CD4-positive, alpha-beta T cell treated with Interleukin-6 for 4 hours (primary cell): ENCODE measurements around the gene KAT6B.

Source experiments
- DNase-seq: peaks from one replicate; pipeline ENCODE4 v3.0.0-alpha.2; 2020; ENCODE audit warnings: mixed read lengths

Gene KAT6B

GRCh38 chr10:74991435-74991834, 165.0 kb downstream of the KAT6B start:
- no peak for DNase-seq

GRCh38 chr10:74992068-74992467, 165.7 kb downstream of the KAT6B start:
- no peak for DNase-seq

DNA sequence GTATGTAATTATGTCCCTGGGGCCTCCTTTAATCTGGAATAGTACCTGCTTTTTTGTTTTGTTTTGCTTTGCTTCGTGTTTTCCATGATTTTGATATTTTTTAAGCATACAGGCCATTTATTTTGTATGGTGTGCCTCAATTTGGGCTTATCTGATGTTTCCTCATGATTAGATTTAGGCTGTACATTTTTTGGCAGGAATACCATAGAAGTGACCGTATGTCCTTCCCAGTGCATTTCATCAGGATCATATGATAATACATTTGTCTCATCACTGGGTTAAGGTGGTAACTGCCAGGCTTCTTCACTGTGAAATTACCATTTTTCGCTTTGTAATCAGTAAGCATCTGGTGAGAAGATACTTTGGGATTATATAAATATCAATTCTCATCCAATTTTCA, 167.2 kb downstream of the KAT6B start:
- no peak for DNase-seq

- no peak for DNase-seq
These were observed 168.5 kb downstream of the KAT6B start for GRCh38 chr10:74994854-74995253.

DNA sequence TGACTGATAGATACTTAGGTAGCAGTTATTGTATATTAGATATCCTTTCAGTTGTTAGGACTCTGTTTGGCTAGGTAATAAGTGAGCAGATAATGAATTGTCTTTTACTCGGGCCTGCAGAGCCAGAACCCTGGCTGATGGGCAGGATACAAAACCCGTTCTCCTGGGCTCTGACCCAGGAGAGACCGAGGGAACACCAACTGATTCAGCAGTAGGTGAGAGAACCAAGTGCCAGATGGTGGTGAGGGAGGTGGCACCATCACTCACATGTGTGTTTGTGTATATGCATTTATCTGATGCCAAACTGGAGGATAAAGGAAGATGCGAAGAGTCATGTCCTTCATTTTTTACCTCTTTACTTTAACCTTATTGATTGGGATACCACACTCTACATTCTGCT, 169.4 kb downstream of the KAT6B start:
- no peak for DNase-seq

DNA sequence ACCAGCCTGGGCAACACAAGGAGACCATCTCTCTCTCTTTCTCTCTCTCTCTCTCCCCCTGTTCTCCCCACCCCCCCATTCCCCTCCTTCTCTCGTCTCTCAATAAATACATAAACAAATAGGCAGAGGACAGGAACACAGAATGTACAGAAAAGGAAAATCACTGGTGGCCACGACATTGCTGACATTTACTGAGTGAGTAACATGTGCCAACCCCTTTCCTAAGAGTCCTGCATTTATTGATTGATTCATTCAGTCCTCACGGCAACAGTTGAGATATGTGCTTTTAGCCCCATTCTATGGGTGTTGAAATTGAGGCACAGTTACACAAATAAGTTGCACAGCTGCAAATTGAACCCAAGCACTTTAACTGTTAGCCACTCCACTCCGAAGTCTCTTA, 170.8 kb downstream of the KAT6B start:
- no peak for DNase-seq

DNA sequence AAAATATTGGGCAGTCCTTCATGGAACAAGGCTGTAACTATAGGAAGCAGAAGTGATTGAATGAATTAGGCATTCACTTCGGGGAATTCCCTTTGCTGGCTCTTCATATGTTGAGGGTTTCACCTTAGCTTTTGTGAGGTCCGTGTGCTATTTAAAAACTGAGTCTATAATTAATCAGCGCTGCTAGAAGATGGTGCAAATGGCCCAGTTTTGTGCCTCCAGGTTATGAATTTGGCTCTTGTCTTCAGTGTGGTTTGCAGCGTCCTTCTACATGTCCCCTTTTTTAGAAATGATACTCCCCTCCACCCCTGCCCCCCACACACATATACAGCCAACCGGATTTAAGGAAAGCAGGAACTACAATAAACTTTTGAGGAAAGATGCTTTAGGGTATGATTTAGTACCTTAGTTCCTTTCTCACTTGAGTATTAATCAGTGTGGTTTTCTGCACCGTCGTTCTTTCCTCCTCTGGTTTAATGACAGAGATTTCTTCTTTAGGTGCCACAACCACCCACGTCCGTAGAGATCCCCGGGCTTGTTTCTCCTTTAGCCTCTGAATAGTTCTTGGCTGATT, 174.4 kb downstream of the KAT6B start:
- DNase-seq, result no peak

DNA sequence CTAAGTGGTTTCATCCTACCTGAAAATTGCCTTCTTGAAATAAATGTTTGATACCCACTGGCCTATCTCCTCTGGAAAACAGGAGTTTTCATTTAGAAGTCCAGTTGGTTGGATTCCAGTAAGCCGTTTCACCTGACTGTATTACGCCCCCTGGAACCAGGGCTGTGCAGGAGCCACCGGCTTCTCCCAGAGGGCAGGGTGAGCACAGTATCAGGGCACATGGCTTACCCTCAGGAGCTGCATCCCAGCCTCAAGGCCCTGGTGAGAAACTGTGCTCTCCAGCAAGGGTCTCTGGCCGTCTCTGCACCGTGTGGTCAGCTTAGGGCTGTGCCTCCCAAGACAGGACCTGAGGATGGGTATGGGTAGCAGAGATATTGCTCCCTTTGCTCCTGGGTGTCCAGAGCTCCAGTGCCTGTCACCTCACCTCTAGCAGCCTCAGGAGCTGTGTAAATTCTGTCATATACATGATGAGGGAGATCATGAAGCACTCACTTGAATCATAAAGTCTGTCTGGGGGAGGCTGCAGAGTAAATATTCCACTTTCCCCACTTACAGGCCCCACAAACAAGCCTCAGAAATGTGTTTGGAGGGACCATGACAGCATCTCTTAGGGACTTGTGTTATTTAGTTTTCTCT, 175.4 kb downstream of the KAT6B start:
- no peak for DNase-seq

- no peak for DNase-seq
These were observed 175.9 kb downstream of the KAT6B start for GRCh38 chr10:75002351-75002725.

DNA sequence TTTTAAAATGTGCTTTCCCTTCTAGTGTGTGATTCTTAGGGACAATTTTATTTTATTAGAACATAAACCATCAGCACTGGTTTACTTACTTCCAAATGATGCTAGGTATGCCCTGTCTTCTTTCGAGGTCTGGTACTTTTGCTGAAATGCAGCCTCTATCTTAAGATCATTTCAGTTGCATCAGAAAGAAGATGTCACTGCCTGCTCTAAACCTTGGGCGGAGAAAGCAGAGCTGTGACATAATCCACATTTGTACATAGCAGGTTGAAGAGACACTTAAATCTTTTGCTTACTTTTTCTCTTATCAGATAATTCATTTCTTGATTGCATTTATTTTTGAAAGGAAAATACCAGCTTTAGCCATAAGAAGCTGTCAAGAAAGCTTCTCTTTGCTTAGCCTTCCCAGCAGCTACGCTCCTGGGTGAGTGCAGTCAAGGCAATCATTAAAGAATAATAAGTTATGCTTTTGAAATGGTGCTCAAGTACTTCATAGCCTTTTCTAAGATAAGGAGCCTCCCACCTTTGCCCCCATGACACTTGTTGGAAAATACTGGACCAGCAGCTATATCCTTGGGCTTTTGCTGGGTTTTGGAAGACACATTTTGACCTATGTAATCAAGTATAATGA, 176.7 kb downstream of the KAT6B start:
- DNase-seq, result no peak

- DNase-seq, result no peak
These were observed 177.5 kb downstream of the KAT6B start for GRCh38 chr10:75003891-75004290.

GRCh38 chr10:75007646-75008045, 181.2 kb downstream of the KAT6B start:
- DNase-seq, result no peak

DNA sequence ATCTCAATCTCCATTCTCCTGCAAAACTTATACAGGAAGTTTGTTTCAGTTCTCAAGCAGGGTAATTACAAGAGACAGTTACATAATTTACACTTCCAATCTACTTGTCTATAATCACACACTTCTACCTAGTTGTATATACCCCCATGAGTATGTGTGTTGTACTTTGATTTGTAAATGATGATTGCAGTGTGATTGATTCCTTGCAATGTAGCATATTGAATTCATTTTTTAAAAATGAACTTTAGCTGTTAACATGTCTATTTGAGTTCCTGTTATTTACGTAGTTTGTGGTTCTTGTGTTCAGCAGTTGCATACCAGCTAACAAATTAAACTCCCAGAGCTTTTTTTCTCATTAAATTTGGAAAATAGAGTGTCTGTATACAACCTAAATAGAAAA, 182.6 kb downstream of the KAT6B start:
- DNase-seq, result no peak

- no peak for DNase-seq
These were observed 183.0 kb downstream of the KAT6B start for GRCh38 chr10:75009426-75009825.

GRCh38 chr10:75010373-75010772, 184.0 kb downstream of the KAT6B start:
- DNase-seq, result no peak

DNA sequence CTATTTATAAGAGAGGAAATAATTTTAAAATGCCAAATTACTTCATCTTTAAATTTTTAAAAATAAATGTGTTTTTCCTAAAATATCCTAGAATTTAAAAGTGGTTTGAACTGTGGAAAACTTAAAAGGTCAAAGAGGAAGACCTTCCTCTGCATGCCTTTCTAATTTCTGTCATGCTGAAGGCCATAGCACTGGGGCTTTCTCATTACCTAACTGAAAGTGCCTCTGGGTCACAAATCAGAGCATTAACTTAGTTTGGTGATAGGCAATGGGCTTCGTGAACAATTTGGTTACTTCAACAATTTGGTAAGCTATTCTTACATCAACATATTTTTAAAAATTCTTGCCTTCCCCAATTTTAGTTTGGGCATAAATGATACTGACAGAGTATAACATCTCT, 184.8 kb downstream of the KAT6B start:
- no peak for DNase-seq

DNA sequence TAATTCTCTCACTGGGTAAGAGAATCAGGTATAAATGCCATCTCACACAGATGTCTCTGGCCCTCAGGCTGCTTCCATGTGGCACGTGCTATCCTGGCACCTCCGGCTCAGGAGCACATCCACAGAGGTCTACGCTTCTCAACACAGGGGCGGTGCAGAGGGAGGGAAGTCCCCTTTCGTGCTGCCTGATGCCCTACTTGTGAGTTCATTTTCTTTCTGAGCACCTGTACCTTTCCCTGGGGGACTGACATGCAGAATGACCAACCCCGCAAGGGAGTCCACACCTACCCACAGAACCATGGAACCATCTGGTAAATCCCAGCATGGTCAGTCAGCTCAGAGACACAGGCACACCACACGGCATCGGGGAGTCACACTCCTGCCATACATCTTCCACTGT, 186.1 kb downstream of the KAT6B start:
- no peak for DNase-seq

- DNase-seq, result no peak
These were observed 186.6 kb downstream of the KAT6B start for GRCh38 chr10:75013007-75013406.

GRCh38 chr10:75013522-75013921, 187.1 kb downstream of the KAT6B start:
- no peak for DNase-seq

DNA sequence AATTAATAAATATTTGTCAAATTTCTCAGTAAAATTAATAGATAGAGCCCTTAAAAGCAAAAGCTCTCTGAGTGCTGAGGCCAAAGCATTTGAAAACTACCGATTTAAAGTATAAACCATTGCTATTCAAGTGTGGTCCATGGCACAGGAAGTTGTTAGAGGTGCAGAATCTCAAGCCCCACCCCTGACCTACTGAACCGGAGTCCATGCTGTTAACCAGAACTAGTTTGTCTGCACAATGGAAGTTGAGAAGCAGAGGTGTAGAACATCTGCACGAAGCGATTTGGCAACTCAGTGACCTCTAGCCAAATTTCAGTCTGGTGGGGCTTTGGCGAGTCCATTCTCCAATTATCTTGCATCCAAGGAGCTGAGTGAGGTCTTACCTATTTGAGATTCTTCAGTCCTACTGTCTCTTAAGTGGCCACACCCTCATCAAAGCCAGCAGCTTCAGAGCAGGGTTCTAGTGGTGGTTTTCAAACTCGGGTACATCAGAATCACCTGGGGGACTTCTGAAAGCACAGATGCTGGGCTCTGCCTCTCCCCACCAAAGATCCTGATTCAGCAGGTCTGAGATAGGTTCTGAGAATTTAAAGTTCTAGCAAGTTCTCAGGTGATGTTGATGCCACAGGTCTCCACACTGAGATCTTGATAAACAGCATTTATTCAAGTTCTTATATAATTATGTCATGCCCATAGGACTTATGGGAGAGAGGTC, 188.3 kb downstream of the KAT6B start:
- peak; percentile 44 for DNase-seq

DNA sequence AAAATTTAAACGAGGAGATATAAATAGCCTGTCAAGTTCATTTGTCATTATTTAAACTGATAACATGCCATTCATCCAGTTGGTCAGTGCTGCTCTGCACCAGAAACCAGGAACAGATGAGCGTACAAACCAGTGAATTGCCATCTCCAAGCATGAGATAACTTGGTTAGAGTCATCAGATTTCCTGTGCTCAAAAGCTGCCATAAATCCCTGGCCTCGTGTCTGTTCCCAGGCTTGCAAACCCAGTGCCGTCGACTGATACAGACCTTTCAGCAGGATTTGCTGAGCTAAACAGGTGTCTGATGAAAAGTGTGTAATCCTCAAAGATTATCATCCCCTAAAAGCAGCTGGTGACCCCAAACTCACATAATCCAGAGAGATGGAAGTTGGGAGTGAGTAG, 189.0 kb downstream of the KAT6B start:
- no peak for DNase-seq

- DNase-seq, result no peak
These were observed 189.9 kb downstream of the KAT6B start for GRCh38 chr10:75016325-75016724.

- DNase-seq, result no peak
These were observed 191.9 kb downstream of the KAT6B start for GRCh38 chr10:75018251-75018650.

GRCh38 chr10:75018686-75019307, 192.4 kb downstream of the KAT6B start:
- no peak for DNase-seq
